GM12878 (cell line): ENCODE data around the gene MAB21L1. TPM values are rescaled to one million over a fixed set of nuclear protein-coding genes. Genes with fewer than 3 reads are reported as not detected.

Source experiments
- ATAC-seq: fragments of 200-7000 bp; cut with Tn5 transposase; 3 replicates; pipeline ENCODE4 v1.9.1; 2020; ENCODE audit warnings: mild to moderate bottlenecking, moderate library complexity
- BruUV-seq: library from RNA; stranded (reverse); fragments of 400-500 nt; replicated peaks from 2 replicates; lab custom pipeline; 2021; lab: Mats Ljungman, UMichigan
- CTCF ChIA-PET: fragments of 300-600 bp; sonication (Branson Sonifier 250); formaldehyde crosslinking; extraction: SDS; loops from one replicate; lab custom pipeline; 2021; ENCODE audit warnings: inconsistent platforms; lab: Yijun Ruan, JAX
- POLR2A ChIA-PET: fragments of 350-600 bp; formaldehyde crosslinking; extraction: SDS; loops from one replicate; lab custom pipeline; 2021; ENCODE audit warnings: inconsistent platforms; lab: Charles Lee
- RAD21 ChIA-PET: fragments of 300-600 bp; sonication (Branson Sonifier 250); formaldehyde crosslinking; loops from one replicate; lab custom pipeline; 2023; ENCODE audit warnings: antibody characterized with exemption; ENCODE audit not compliant: unreplicated experiment; lab: Charles Lee
- SMC1A ChIA-PET: fragments of 300-600 bp; sonication (Branson Sonifier 250); formaldehyde crosslinking; loops from one replicate; lab custom pipeline; 2023; ENCODE audit not compliant: unreplicated experiment, uncharacterized antibody; lab: Charles Lee
- DNase-seq: peaks from one replicate; pipeline ENCODE4 v3.0.0-alpha.2; 2011; ENCODE audit warnings: low read depth, low spot score
- FAIRE-seq: peaks from 3 replicates; lab custom pipeline; 2011; peaks lifted over from hg19 to GRCh38; lab: Jason Lieb, UNC
- H2AFZ ChIP-seq: 2 replicates; pipeline ENCODE4 v1.6.0; 2011; ENCODE audit warnings: low read depth, low read length, control low read depth; ENCODE audit not compliant: control insufficient read depth
- H3K27ac ChIP-seq: 2 replicates; pipeline ENCODE4 v1.5.1; 2011; ENCODE audit warnings: control low read depth; ENCODE audit not compliant: control insufficient read depth, insufficient read depth
- H3K27me3 ChIP-seq, 2 experiments: replicated peaks in 1 of 2; 2 replicates each; pipeline versions ENCODE4 v1.6.0 to v1.6.1; 2011; ENCODE audit warnings: low read length in 1 of 2; ENCODE audit not compliant: control insufficient read depth in 2 of 2, insufficient read depth in 2 of 2
- H3K36me3 ChIP-seq, 2 experiments: 2 replicates each; pipeline ENCODE4 v1.5.1; 2011; ENCODE audit warnings: low read length in 1 of 2; ENCODE audit not compliant: control insufficient read depth in 2 of 2, insufficient read depth in 2 of 2
- H3K4me1 ChIP-seq: 2 replicates; pipeline ENCODE4 v1.6.1; 2011; ENCODE audit warnings: mild to moderate bottlenecking, low read length, moderate library complexity, mixed read lengths; ENCODE audit not compliant: control insufficient read depth, insufficient read depth
- H3K4me2 ChIP-seq: 2 replicates; pipeline ENCODE4 v1.6.0; 2011; ENCODE audit warnings: control low read depth; ENCODE audit not compliant: control insufficient read depth, insufficient read depth
- H3K4me3 ChIP-seq: fragments of 200-600 bp; sonication (generic); 2 replicates; pipeline ENCODE4 v1.5.1; 2016
- H3K79me2 ChIP-seq: 2 replicates; pipeline ENCODE4 v1.6.0; 2011; ENCODE audit warnings: low read length; ENCODE audit not compliant: control insufficient read depth, insufficient read depth
- H3K9ac ChIP-seq: 2 replicates; pipeline ENCODE4 v1.8.0; 2011; ENCODE audit warnings: low read length, control low read depth, mixed read lengths; ENCODE audit not compliant: control insufficient read depth, insufficient read depth
- H3K9me3 ChIP-seq: replicated peaks from 3 replicates; pipeline ENCODE4 v1.5.1; 2011; ENCODE audit warnings: mild to moderate bottlenecking, low read length; ENCODE audit not compliant: control insufficient read depth, insufficient read depth
- H4K20me1 ChIP-seq: 2 replicates; pipeline ENCODE4 v1.6.0; 2011; ENCODE audit not compliant: control insufficient read depth, insufficient read depth
- BRCA1 ChIP-seq: IDR thresholded peaks from 2 replicates; pipeline ENCODE4 v1.6.1; 2011; ENCODE audit warnings: low read depth, low read length, improper control_type of control experiment
- CBX3 ChIP-seq: fragments of 200-600 bp; sonication (generic); IDR thresholded peaks from 2 replicates; pipeline ENCODE4 v1.6.1; 2016; ENCODE audit warnings: low read depth, borderline replicate concordance
- CHD4 ChIP-seq: fragments of 200-600 bp; sonication (generic); IDR thresholded peaks from 2 replicates; pipeline ENCODE4 v1.6.1; 2016; ENCODE audit warnings: mild to moderate bottlenecking
- EZH2 ChIP-seq: IDR thresholded peaks from 2 replicates; pipeline ENCODE4 v1.6.1; 2012; ENCODE audit warnings: low read depth, mild to moderate bottlenecking, control low read depth, inconsistent platforms, low read length, borderline replicate concordance; ENCODE audit not compliant: control insufficient read depth
- FOXM1 ChIP-seq: IDR thresholded peaks from 2 replicates; pipeline ENCODE4 v1.6.1; 2012; ENCODE audit warnings: low read depth, mild to moderate bottlenecking, inconsistent platforms, low read length, moderate library complexity
- GATAD2B ChIP-seq: fragments of 450-650 bp; conservative IDR thresholded peaks from 2 replicates; pipeline ENCODE4 v1.6.1; 2017; ENCODE audit warnings: low read depth, mild to moderate bottlenecking, moderate library complexity
- HDAC2 ChIP-seq: fragments of 200-600 bp; sonication (generic); IDR thresholded peaks from 2 replicates; pipeline ENCODE4 v1.6.1; 2017
- IKZF1 ChIP-seq: fragments of 450-650 bp; conservative IDR thresholded peaks from 2 replicates; pipeline ENCODE4 v1.6.1; 2017; ENCODE audit warnings: antibody characterized with exemption, mild to moderate bottlenecking
- KAT2A ChIP-seq: conservative IDR thresholded peaks from 2 replicates; pipeline ENCODE4 v1.6.1; 2011; ENCODE audit warnings: low read depth, low read length; ENCODE audit not compliant: control insufficient read depth
- LARP7 ChIP-seq: fragments of 450-650 bp; IDR thresholded peaks from 2 replicates; pipeline ENCODE4 v1.6.1; 2017; ENCODE audit warnings: mild to moderate bottlenecking
- PAX5 ChIP-seq: IDR thresholded peaks from 2 replicates; pipeline ENCODE4 v1.6.1; 2011; ENCODE audit warnings: low read depth, low read length, borderline replicate concordance
- TAF1 ChIP-seq: IDR thresholded peaks from 2 replicates; pipeline ENCODE4 v1.6.1; 2011; ENCODE audit warnings: mild to moderate bottlenecking, low read depth, low read length, borderline replicate concordance
- TARDBP ChIP-seq: IDR thresholded peaks from 2 replicates; pipeline ENCODE4 v1.6.1; 2016; ENCODE audit warnings: borderline replicate concordance
- WRNIP1 ChIP-seq: IDR thresholded peaks from 2 replicates; pipeline ENCODE4 v1.6.1; 2011; ENCODE audit warnings: low read depth, low read length, improper control_type of control experiment, borderline replicate concordance
- YBX1 ChIP-seq: fragments of 450-650 bp; IDR thresholded peaks from 2 replicates; pipeline ENCODE4 v1.6.1; 2016; ENCODE audit warnings: antibody characterized with exemption
- ZBED1 ChIP-seq: IDR thresholded peaks from 2 replicates; pipeline ENCODE4 v1.6.1; 2016; ENCODE audit warnings: borderline replicate concordance
- ZSCAN29 ChIP-seq: fragments of 450-650 bp; IDR thresholded peaks from 2 replicates; pipeline ENCODE4 v1.6.1; 2017; ENCODE audit warnings: mild to moderate bottlenecking, moderate library complexity
- WGBS: methylation state at CpG from one replicate; pipeline ENCODE4 v1.1.6; 2016; ENCODE audit warnings: low lambda C conversion rate; ENCODE audit not compliant: insufficient replicate concordance, insufficient coverage; ENCODE audit errors: missing lambda C conversion rate; 5-methylcytosine and 5-hydroxymethylcytosine counted together
- in situ Hi-C: fragments of 300-500 bp; cut with MboI; formaldehyde crosslinking; loops from 9 replicates; pipeline ENCODE4 v1.14.3; 2018; ENCODE audit warnings: mixed read lengths
- intact Hi-C: fragments of 100-400 bp; cut with micrococcal nuclease; formaldehyde crosslinking; loops from one replicate; pipeline ENCODE4 v1.14.2; 2022; ENCODE audit not compliant: unreplicated experiment
- polyA plus RNA-seq, 11 experiments: library from polyadenylated mRNA; depleted of rRNA in 4 of 11; unstranded in 6 of 11; stranded (reverse) in 5 of 11; fragments of >200 nt; fragmentation: Nextera tagmentation in 4 of 11; fragmentation: Illumina TruSeq in 1 of 11; extraction: Ambion mirVana in 4 of 11; extraction: Trizol in 1 of 11; gene quantifications; 1 replicate in 1 of 11; 2 replicates in 10 of 11; pipeline versions ENCODE4 v1.2.1 to v1.2.3, GENCODE V29; 2011 to 2016; ENCODE audit warnings: inconsistent platforms in 2 of 11, missing spikeins in 2 of 11, low read depth in 1 of 11
- total RNA-seq, 4 experiments: library from RNA; depleted of rRNA in 3 of 4; stranded (reverse); fragments of >200 nt in 3 of 4; fragmentation: Illumina TruSeq in 1 of 4; extraction: Trizol in 1 of 4; gene quantifications; 2 replicates each; pipeline versions ENCODE4 v1.2.1 to v1.2.3, GENCODE V29; 2013 to 2021
- TF ChIP-seq, protein P1 (sequence below): fragments of 450-650 bp; IDR thresholded peaks from 2 replicates; pipeline ENCODE4 v1.6.1; 2017; ENCODE audit warnings: mild to moderate bottlenecking, low read depth, inconsistent platforms; ENCODE audit not compliant: poor library complexity, severe bottlenecking
- TF ChIP-seq, protein P2 (sequence below): fragments of 450-650 bp; IDR thresholded peaks from 2 replicates; pipeline ENCODE4 v1.6.1; 2014; ENCODE audit warnings: mild to moderate bottlenecking
- TF ChIP-seq, protein P3 (sequence below): IDR thresholded peaks from 2 replicates; pipeline ENCODE4 v1.6.1; 2012; ENCODE audit warnings: improper control_type of control experiment, low read depth, low read length; ENCODE audit not compliant: insufficient replicate concordance

The MAB21L1 gene
- total and polyA plus RNA-seq, 10 of the 15 experiments (the other 5 are each of a cell fraction or from before 2014, with no cell fraction given) = 0.01 to 0.05 TPM; not detected in 8

DNA sequence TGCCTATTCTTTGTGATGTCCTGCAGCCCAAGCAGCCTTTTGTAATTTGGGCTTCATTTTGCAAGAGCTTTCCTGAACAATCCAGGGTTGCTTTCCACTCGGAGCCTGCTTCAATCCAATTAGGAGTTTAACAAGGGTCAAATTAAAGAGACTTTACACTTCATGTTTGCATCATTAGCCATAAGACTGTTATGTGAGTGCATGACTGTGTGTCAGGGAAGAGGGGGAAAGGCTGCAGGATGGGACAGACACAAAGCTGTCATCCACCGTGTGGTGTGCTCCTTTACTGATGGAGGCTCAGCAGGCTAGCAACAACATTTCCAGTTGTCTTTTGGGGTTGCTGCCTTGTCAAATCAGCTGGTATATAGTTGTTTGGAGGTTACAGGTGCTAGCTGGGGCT lies 23.7 kb upstream of the MAB21L1 start:
- TF ChIP-seq BRCA1 (no peak), HDAC2 (no peak), KAT2A (no peak), PAX5 (no peak), ZBED1 (no peak), CBX3 (no peak), FOXM1 (no peak), TARDBP (no peak), TAF1 (no peak), WRNIP1 (no peak), CHD4 (no peak), LARP7 (no peak), GATAD2B (no peak), IKZF1 (no peak), EZH2 (no peak), YBX1 (no peak), ZSCAN29 (no peak)
- TF ChIP-seq, protein P1, sequence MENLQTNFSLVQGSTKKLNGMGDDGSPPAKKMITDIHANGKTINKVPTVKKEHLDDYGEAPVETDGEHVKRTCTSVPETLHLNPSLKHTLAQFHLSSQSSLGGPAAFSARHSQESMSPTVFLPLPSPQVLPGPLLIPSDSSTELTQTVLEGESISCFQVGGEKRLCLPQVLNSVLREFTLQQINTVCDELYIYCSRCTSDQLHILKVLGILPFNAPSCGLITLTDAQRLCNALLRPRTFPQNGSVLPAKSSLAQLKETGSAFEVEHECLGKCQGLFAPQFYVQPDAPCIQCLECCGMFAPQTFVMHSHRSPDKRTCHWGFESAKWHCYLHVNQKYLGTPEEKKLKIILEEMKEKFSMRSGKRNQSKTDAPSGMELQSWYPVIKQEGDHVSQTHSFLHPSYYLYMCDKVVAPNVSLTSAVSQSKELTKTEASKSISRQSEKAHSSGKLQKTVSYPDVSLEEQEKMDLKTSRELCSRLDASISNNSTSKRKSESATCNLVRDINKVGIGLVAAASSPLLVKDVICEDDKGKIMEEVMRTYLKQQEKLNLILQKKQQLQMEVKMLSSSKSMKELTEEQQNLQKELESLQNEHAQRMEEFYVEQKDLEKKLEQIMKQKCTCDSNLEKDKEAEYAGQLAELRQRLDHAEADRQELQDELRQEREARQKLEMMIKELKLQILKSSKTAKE = no peak
- TF ChIP-seq, protein P2, sequence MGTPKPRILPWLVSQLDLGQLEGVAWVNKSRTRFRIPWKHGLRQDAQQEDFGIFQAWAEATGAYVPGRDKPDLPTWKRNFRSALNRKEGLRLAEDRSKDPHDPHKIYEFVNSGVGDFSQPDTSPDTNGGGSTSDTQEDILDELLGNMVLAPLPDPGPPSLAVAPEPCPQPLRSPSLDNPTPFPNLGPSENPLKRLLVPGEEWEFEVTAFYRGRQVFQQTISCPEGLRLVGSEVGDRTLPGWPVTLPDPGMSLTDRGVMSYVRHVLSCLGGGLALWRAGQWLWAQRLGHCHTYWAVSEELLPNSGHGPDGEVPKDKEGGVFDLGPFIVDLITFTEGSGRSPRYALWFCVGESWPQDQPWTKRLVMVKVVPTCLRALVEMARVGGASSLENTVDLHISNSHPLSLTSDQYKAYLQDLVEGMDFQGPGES = no peak
- TF ChIP-seq, protein P3, sequence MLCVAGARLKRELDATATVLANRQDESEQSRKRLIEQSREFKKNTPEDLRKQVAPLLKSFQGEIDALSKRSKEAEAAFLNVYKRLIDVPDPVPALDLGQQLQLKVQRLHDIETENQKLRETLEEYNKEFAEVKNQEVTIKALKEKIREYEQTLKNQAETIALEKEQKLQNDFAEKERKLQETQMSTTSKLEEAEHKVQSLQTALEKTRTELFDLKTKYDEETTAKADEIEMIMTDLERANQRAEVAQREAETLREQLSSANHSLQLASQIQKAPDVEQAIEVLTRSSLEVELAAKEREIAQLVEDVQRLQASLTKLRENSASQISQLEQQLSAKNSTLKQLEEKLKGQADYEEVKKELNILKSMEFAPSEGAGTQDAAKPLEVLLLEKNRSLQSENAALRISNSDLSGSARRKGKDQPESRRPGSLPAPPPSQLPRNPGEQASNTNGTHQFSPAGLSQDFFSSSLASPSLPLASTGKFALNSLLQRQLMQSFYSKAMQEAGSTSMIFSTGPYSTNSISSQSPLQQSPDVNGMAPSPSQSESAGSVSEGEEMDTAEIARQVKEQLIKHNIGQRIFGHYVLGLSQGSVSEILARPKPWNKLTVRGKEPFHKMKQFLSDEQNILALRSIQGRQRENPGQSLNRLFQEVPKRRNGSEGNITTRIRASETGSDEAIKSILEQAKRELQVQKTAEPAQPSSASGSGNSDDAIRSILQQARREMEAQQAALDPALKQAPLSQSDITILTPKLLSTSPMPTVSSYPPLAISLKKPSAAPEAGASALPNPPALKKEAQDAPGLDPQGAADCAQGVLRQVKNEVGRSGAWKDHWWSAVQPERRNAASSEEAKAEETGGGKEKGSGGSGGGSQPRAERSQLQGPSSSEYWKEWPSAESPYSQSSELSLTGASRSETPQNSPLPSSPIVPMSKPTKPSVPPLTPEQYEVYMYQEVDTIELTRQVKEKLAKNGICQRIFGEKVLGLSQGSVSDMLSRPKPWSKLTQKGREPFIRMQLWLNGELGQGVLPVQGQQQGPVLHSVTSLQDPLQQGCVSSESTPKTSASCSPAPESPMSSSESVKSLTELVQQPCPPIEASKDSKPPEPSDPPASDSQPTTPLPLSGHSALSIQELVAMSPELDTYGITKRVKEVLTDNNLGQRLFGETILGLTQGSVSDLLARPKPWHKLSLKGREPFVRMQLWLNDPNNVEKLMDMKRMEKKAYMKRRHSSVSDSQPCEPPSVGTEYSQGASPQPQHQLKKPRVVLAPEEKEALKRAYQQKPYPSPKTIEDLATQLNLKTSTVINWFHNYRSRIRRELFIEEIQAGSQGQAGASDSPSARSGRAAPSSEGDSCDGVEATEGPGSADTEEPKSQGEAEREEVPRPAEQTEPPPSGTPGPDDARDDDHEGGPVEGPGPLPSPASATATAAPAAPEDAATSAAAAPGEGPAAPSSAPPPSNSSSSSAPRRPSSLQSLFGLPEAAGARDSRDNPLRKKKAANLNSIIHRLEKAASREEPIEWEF = no peak
- TF ChIP-seq, all 136 proteins: peak for 0
- Histone ChIP-seq H3K9me3 (no peaks in the 10 kb centered on the region), H3K9ac (no peak overlapping the region), H4K20me1 (no peaks in the 10 kb centered on the region), H3K4me1 (no peaks in the 10 kb centered on the region), H3K27ac (no peak overlapping the region), H3K27me3 (no peaks in the 10 kb centered on the region), H3K4me2 (no peak overlapping the region), H3K4me3 (no peak overlapping the region), H3K36me3 (no peaks in the 10 kb centered on the region), H2AFZ (no peak overlapping the region), H3K79me2 (no peaks in the 10 kb centered on the region)
- POLR2A ChIA-PET = no interaction called here
- no peak for ATAC-seq
- 24% methylated on average over 2 of the region's 2 CpGs for WGBS
- no peak for DNase-seq
- SMC1A ChIA-PET = no interaction called here
- CTCF ChIA-PET = interaction anchor here (0.9 to 1.2 kb wide), 2 partner anchors 11 to 289 kb away, joined by 3 to 5 read pairs; no protein-coding TSS in a partner anchor
- in situ Hi-C loops (no loop called here), intact Hi-C loops (no loop called here)
- FAIRE-seq = no peak
- RAD21 ChIA-PET = no interaction called here
- BruUV-seq = no TSS peak
